ENCODE measurements around the gene CFAP53. TPM values are rescaled to one million over a fixed set of nuclear protein-coding genes. Genes with fewer than 3 reads are reported as not detected.

CFAP53 gene
- total RNA-seq, 1 donor, result under 0.01 TPM

Small RNA genes within 50 kb of the gene (small RNA-seq; reads per million reads assigned to genes)
- not detected for gene RN7SL310P

Other genes with a start within 250 kb of the CFAP53 start
- under 0.01 TPM in 2 replicates for gene MYO5B, start 71.3 kb downstream of the CFAP53 start, total RNA-seq
- gene MBD1, start 15.0 kb upstream of the CFAP53 start, total RNA-seq, result 69.5 and 70.9 TPM in 2 replicates
- 30.2 and 31.2 TPM in 2 replicates for gene CXXC1, start 21.2 kb upstream of the CFAP53 start, total RNA-seq
- gene SKA1, start 108.6 kb upstream of the CFAP53 start, total RNA-seq, result 9.0 and 13.4 TPM in 2 replicates